NCI-H510A treated with DMSO at 0.1 percent for 48 hours (cell line): ENCODE results near the gene MCHR2.

Experiments used
- DNase-seq: peaks from one replicate; lab custom pipeline; 2025; lab: John Stamatoyannopoulos, UW

The MCHR2 gene

DNA sequence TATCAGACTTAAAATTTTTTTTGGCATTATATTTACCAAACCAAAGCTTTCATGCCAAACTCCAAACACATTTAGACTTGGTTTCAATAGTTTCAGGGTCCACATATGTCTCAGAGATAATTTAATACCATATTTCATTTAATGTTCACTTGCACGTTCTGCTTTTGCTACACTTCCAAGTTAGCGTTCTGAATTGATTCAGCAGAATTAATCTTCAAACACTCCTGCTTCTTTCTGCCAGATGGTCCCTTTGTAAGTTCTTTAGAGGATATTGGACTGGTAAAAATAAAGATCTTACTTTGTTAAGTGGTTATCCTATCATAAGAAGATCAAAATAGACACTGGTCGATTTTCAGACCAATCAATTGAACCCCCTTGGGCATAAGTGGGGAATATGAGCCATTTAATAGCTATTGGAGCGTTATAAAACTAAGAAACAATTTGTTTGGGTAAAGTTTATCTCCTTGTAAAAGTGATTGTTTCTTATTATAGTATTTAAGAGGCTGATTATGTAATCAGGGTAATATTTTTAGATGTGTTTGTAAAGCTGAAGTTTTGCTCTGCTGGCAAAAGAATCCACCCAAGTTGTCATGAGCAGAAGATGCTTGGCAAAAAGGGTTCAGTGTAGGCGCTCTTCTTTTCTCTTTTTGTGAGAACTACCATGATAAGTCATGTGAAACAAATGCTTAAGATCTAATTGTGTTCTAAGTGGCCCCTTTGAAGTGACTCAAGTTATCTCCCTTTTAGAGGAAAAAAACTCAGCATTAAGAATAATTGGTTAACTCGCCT, 92.2 kb downstream of the MCHR2 start:
- DNase-seq = no peak

GRCh38 chr6:99894815-99895214, 99.2 kb downstream of the MCHR2 start:
- no peak for DNase-seq

GRCh38 chr6:99887066-99887465, 107.0 kb downstream of the MCHR2 start:
- no peak for DNase-seq

- no peak for DNase-seq
Observed at GRCh38 chr6:99885051-99885450, 109.0 kb downstream of the MCHR2 start.

GRCh38 chr6:99882128-99882702, 111.8 kb downstream of the MCHR2 start:
- peak; percentile 56 for DNase-seq

DNA sequence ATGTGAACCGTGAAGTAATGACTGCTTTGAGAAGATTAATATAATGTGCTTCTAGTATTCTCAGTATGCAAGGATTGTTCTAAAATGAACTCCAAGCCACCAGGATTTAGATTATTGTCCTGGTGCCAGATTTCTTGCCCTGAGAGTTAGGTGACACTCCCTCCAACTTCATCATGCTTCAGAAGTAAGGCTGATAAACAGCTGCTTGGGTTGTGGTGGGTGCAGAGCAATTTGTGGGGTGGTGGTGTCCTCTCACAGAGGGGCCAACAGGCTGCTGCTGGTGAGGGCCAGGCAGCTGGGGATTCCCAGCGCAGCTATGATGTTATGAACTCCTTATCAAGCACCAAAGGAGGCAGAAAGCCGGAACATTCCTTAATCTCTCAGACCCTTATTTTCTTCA, 114.6 kb downstream of the MCHR2 start:
- DNase-seq = no peak

DNA sequence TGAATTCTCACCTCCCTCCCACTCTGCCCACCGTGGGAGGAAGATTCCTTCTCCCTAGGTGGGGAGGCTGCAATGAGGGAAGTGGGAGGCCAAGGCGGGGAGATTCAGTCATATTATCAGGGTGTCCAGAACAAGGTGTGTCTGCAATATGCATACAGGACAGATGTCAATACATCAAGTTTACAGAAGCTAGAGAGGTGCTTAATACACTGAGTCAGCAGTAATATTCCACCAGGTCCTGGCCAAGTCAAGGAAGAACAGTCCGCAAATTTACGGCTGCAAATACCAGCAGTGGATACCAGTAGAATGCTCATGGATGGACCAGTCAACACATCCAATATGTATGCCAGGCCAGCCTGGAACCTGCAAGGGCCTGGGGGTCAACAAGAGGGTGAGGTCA, 119.0 kb downstream of the MCHR2 start:
- no peak for DNase-seq

DNA sequence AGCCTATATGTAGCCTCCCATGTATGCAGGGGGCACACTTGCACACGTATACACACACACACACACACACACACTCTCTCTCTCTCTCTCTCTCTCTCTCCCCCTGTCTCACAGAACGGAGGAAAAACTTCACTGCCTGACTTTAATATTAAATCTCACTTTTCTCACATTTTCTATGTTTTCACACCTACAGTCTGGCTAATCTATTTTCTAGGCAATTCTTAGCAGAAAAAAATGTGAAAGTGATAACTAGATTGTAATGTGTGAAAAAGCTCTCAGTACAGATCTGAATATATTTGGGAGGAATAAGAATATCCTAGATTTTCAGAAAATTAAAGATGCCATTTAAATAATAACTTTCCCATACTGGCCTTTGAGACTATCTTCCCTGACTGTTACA, 120.9 kb downstream of the MCHR2 start:
- no peak for DNase-seq

DNA sequence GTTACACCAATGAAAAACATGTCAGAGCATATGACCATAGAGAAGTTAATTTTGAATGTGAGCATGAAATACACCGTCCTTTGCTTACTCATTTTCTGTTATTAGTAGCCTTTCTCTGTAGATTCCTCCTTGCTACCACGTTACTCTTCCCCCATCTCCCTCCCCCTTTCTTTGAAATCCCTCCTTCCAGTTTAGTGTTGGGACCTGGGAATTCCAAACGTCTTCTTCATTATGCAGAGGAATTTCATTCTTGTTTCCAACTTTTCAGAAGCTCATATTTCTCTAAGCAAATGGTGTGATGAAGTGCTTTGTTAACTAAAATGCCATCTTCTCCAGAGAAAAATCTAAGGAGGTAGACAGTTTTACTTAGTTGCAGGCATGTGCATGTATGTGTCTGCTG, 122.4 kb downstream of the MCHR2 start:
- no peak for DNase-seq
